Medulla oblongata (tissue), 1 donor: ENCODE results near the gene KIF2A.

ENCODE experiments used
- DNase-seq: peaks from one replicate; pipeline ENCODE4 v3.0.0-alpha.2; 2015; ENCODE audit errors: extremely low spot score

The KIF2A gene

GRCh38 chr5:62385131-62385530, 79.1 kb downstream of the KIF2A start:
- no peak for DNase-seq

DNA sequence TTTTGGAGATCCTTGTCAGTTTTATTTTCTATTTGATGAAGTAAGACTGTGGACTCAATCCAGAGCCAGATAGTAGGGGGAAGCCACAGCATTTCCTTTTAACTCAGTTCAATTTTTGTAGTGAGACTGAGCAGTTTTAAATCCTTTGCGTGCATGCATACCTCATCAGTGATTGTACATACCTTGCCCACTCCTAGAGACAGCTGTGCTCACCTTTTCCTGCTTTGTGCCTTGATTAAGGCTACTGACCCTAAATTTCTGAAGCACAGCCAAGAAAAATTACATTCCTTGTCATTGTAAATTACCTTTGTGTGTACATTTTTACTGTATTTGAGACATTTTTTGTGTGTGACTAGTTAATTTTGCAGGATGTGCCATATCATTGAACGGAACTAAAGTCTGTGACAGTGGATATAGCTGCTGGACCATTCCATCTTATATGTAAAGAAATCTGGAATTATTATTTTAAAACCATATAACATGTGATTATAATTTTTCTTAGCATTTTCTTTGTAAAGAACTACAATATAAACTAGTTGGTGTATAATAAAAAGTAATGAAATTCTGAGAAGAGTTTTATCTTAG, 79.9 kb downstream of the KIF2A start:
- DNase-seq, result no peak

DNA sequence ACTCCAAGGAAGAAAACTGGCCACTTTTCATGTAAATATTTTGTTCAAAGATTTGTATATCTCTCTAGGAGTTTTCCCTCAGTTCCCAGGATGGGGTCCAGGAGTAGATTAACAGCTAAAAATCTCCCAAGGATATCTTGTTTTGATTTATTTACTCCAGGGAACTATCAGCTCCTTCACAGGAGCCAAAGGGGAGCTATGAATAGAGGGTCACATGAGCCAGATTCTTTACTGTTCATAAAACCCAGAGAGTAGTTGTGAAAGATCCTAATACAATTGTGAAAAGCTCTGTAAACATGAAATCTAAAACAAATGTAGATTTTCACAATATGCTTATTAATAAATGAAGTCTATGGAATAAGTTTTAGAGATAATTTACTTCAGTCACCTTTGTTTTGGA, 80.8 kb downstream of the KIF2A start:
- DNase-seq, result no peak

- DNase-seq, result no peak
These were observed 89.4 kb downstream of the KIF2A start for GRCh38 chr5:62395210-62395950.

GRCh38 chr5:62403411-62404250, 97.6 kb downstream of the KIF2A start, which contains the start of gene DIMT1:
TSS of gene DIMT1 (minus strand) at chr5:62403905. CDS start at chr5:62403772, 133 bp downstream.
- peak; percentile 99 for DNase-seq

DNA sequence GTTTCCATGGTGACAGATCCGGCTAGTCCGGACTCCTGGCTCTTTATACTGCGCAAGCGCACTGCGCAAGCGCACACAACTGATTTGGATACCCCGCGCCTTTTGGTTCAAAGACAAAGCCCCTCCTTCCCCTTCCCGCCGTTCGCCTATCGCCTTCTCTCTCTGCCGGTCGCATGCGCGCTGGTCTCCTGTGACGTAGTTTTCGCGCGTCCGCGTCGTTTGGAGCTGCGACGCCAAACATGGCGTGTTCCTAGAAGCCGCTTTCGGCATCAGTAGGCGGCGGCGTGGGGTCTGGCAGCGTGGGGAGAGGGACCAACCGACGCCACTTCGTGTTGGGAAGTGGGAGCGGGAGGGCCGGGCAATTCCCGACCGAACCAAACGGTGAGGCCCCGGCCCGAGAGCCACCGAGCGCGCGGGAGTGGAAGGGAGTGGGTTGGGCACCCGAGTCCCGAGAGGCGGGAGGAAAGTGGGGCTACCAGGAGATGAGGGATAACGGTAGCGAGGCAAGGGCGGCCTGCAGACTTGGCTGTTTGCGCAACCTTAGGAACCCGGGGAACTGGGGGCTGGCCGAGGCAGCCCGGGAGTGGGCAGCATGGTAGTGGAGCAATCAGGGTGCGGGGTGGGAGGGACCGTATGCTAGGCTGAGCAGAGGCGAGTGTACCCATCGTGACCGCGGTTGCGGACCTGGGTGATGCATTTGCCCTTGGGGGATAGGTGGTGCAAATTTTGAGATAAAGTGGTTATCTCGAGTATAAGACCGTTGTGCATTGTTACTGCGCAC, 106.7 kb downstream of the KIF2A start, which contains the start of gene IPO11:
Gene IPO11, plus strand, starts transcription at position 215 of the 781 bp plus-strand sequence. CDS start 24,517 bp downstream, outside the sequence.
- DNase-seq, result peak; percentile 99

- DNase-seq, result no peak
These were observed 107.7 kb downstream of the KIF2A start for GRCh38 chr5:62413711-62414110.

GRCh38 chr5:62418462-62419076, 112.6 kb downstream of the KIF2A start:
- DNase-seq, result no peak

GRCh38 chr5:62419609-62420008, 113.6 kb downstream of the KIF2A start:
- no peak for DNase-seq

- DNase-seq, result no peak
These were observed 115.4 kb downstream of the KIF2A start for GRCh38 chr5:62421414-62421813.

DNA sequence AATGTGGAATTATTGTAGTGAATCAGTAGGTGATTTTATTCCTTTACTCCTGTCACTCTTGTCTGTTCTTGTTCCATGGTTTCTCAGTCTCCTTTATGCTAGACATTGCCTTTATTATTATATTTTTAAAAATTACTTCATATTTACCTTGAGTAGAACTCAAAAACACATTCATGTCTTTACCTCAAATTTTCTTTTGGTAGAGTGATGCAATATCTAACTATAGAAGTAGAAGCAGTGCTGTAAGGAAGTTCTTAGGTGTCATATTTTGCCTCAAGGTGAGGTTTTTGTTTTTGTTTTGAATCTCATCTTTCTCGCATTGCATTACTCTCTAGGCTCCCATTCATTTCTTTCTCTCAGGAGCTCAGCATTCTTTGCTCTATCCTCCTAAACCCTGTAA, 118.8 kb downstream of the KIF2A start:
- no peak for DNase-seq

DNA sequence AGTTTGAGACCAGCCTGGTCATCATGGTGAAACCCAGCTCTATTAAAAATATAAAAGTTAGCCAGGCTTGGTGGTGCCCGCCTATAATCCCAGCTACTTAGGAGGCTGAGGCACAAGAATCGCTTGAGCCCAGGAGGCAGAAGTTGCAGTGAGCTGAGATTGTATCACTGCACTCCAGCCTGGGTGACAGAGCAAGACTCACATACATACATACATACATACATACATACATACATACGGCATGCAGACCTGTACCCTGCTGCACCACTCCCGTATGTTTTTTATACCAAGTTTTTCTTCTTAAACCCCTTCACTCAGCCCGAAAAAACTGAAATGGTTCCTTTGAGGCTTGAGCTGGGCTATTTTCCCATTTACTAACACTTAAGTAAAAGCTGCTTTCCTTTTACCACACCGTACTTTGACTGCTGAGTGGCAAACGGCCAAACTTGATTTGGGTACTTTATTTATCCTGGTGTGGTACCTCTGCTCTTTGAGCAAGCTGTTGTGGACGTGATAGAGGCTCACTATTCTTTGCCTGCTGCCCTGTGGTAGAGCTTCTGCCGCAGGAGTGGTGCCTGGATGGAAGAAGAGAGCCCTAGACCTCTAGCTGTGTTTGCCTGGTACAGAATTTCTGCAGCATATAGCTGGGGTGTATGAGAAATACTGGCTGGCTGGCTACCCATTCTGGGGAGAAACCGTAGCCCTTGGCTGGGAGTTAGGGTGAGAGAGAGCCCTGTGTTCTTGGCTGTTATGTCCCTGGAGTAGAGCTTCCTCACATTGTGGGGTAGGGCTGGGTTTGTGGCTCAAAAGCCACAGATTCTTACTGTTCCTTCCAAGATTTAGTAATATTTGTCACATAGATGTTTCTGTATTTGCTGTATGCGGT, 126.0 kb downstream of the KIF2A start:
- DNase-seq, result no peak

GRCh38 chr5:62432621-62433064, 126.6 kb downstream of the KIF2A start:
- no peak for DNase-seq
